Fibroblast of mammary gland (primary cell): ENCODE measurements around the gene SLC17A3.

Source experiments
- DNase-seq: peaks from one replicate; pipeline ENCODE4 v3.0.0-alpha.2; 2010; ENCODE audit warnings: low read depth
- H3K4me3 ChIP-seq: 2 replicates; pipeline ENCODE4 v1.5.1; 2011; ENCODE audit warnings: low read depth, mild to moderate bottlenecking, low read length, moderate library complexity; ENCODE audit not compliant: control insufficient read depth
- CTCF ChIP-seq: conservative IDR thresholded peaks from 2 replicates; pipeline ENCODE4 v1.5.1; 2011; ENCODE audit warnings: low read depth, low read length, inconsistent platforms; ENCODE audit not compliant: control insufficient read depth, insufficient read depth

The SLC17A3 gene

GRCh38 chr6:25832670-25833069 is 41.4 kb downstream of the SLC17A3 start:
- H3K4me3 ChIP-seq: no peak overlapping the region
- DNase-seq: no peak

GRCh38 chr6:25832307-25832662 is 41.8 kb downstream of the SLC17A3 start:
- H3K4me3 ChIP-seq: no peak overlapping the region
- DNase-seq: no peak
- no peak for TF ChIP-seq CTCF

More at GRCh38 chr6:25832670-25833069, 41.4 kb downstream of the SLC17A3 start:
- TF ChIP-seq CTCF: no peak

GRCh38 chr6:25831532-25832306 is 42.3 kb downstream of the SLC17A3 start, which contains the start of gene SLC17A1:
Gene SLC17A1, minus strand, starts transcription at chr6:25832052. Its CDS starts 1,495 bp downstream, at chr6:25830557.
- no peak within 1 kb of the TSS for H3K4me3 ChIP-seq
- no peak for TF ChIP-seq CTCF
- DNase-seq: no peak

- DNase-seq: no peak
- TF ChIP-seq CTCF: no peak
- H3K4me3 ChIP-seq: no peak overlapping the region
These were observed 43.6 kb downstream of the SLC17A3 start for GRCh38 chr6:25830458-25830857.

- no peak overlapping the region for H3K4me3 ChIP-seq
- TF ChIP-seq CTCF: no peak
- no peak for DNase-seq
These were observed 44.7 kb downstream of the SLC17A3 start for GRCh38 chr6:25829375-25829774.

- no peak for TF ChIP-seq CTCF
- H3K4me3 ChIP-seq: no peak overlapping the region
- DNase-seq: no peak
These were observed 52.7 kb downstream of the SLC17A3 start for GRCh38 chr6:25821341-25821740.

GRCh38 chr6:25816252-25816651 is 57.8 kb downstream of the SLC17A3 start:
- no peak overlapping the region for H3K4me3 ChIP-seq
- TF ChIP-seq CTCF: no peak
- no peak for DNase-seq
